HG03175 (cell line): ENCODE results near the gene DOCK3.
"Not testable (repeated sequence)": the region's sequence is repeated elsewhere in the genome, so short reads cannot be mapped to it uniquely, and the experiment has no call there.

Source experiments
- ATAC-seq: cut with Tn5 transposase; IDR thresholded peaks from one replicate; pipeline ENCODE4 v1.9.1; 2021; ENCODE audit warnings: mild to moderate bottlenecking, moderate library complexity; ENCODE audit not compliant: unreplicated experiment

The DOCK3 gene

DNA sequence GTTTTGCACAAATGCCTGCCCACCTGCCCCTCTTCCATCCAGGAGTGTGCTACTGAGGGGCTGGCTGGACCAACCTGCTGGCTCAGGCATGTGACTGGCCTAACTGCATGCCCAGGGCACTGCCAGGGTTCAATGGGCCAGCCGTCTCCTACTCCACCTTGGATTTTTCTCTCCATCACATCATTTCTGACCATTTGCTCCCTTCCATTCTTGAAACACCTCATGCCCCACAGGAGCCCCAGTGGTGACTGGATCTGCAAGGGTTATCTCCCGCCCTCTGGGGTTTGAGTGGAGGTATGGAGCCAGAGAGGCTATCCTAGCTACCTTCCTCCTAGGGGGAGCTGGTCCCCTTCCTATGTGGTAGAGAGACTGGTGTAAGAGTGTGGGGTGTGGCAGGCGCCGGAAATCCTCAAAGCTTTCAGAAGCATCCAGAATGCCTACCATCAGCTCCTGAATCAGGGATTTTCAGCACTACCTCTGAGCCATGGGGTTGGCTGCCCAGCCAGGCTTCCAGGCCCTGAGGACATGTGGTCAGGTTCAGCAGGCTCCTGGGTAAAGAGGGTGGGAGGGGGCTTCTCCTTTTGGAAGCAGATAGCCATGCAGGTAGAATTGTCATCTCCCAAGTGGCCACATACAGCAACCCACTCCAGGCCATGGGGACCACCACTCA lies 707.5 kb downstream of the DOCK3 start:
- ATAC-seq = no peak

DNA sequence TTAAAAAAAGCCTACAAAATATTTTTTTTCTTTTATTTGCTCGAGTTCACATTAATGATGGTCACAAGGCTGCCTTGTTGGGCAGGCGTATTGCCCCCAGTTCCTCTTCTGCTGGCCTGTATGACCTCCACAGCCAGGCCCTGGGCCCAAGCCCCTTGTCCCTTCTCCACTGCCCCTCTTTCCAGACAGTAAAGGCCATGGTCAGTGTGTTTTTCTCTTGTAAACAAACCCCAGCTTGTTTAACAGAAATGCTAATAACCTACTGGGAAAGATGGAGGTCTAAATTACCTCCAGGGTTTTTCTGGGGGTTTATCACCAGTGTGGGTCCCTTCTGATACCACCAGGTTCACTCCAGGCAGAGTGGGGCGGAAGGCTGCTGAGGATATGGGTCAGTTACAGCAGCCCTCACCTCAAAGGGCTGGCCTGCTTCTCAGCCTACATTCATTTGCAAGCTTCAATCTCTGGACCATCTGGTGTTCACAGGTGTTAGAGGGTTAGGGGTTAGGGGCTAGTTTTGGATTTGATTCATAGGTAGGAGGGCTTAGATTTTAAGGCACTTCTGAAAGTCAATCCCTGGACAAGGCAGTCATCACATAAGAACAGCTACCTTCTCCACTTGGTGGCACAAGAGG lies 708.3 kb downstream of the DOCK3 start:
- ATAC-seq = no peak

DNA sequence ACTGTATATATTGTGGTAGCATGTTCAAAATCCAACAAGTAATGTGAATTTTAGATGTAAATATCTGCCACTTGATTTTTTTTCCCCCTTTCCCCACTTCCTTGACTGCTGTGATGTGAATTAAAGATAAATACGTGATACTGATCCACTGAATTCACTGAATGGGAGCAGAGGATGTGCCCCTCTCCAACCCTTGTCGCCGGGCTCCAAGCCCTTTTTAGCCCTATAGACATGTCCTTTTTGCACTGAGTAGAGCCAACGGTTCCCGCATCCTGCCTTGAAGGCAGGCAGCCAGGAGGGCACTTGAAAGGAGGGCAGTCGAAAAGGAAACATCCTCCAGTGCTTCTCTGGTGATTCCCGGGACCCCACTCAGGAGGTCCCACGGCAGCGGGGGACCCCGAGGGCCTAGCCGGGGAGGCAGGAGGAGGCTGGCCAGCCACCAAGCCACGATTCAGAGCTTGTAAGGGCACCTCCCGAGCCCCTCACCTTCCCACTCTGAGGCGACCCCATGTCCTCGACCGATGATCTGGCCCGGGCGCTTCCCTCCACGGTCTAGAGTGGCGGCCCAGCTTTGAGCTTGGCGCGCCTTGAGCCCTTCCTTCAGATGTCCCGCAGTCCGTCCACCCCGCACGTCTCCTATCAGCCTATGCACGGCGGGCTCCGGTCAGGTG lies 709.5 kb downstream of the DOCK3 start:
- ATAC-seq = peak; percentile 20

DNA sequence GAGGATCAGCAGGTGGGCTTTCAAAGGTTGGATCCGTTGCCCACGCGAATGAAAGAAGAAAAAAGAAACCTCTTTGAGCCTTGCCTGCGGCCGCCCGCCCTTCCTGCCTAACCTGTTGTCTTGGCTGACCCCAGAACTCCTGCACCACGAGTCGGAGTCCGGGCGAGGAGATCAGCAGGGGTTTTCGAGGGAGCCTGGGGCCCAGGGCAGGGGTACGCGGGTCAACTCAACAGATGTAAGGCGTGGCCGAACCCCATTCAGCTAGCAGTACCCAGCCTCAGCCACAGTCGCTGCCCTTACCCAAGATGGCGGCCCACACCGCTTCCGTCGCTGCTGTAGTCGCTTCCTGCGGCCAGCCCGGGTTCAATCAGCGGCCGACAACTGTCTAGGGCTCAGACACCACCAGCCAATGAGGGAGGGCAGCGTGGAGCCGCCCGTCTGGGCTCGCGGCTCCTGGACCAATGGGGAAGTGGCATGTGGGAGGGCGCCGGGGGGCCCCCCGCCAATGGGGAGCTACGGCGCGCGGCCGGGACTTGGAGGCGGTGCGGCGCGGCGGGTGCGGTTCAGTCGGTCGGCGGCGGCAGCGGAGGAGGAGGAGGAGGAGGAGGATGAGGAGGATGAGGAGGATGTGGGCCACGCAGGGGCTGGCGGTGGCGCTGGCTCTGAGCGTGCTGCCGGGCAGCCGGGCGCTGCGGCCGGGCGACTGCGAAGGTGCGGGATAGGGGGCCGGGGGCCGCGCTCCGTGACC lies 710.2 kb downstream of the DOCK3 start, which contains the start of gene MANF:
TSS of gene MANF (plus strand) at position 566 of the 748 bp plus-strand sequence. CDS start at position 618, 52 bp downstream.
- ATAC-seq = peak; percentile 95

DNA sequence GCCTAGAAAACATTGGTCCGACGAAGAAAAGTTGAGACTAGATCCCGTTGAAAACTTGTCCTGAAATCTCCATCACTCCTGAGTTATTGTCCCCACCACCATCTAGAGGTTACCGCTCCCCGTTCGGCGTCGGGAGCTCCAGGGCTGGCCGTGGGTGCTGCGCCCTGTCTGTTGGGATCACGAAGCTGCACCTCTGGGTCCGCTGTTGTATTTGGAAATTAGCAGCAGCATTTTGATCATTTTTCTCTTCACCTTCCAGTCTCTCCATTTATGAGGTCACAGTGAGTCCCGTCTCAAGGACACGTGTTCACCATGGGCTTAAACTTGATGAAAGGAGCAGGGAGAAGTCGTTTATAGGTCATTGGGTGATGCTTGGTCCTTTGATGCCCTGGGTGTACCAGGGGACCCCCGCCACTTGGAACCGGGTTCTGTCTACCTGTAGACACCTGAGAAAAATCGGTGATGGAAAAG lies 710.9 kb downstream of the DOCK3 start:
- ATAC-seq = no peak

DNA sequence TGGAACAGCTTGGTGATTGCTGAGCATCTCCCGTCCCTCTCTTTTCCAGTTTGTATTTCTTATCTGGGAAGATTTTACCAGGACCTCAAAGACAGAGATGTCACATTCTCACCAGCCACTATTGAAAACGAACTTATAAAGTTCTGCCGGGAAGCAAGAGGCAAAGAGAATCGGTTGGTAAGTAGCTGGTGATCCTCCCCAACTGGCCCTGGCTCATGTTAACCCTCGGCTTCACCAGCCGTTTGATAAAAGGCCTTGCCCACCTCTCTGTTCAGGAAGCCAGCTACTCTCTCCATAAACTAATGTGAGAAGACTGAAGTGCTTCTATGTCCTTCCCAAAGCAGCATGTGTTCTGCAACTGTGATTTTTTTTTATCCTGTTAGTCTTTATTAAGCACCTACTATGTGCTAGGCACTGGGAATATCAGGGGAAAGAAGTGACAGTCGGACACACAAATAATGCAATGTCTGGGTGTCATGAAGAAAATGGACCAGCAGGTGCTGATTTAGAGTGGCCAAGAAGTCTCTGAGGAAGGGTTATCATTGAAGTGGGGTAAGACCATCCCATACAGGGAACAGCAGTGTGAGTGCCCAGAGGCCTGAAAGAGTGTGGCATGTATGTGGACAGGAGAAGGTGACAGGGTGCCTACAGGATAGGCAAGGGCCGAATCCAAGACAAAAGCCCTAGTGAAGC lies 711.6 kb downstream of the DOCK3 start:
- no peak for ATAC-seq

DNA sequence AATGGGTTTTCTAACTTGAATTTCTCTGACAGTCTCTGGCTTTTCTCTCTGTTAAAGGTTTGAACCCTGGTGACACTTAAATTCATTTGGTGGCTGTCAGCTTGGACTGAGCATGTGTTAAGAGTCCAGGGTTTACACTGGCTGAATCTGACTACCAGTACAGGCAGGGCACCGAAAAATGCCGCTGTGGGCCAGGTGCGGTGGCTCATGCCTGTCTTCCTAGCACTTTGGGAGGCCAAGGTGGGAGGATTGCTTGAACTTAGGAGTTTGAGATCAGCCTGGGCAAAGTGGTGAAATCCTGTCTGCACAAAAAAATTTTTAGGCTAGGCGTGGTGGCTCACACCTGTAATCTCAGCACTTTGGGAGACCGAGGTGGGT lies 712.1 kb downstream of the DOCK3 start:
- ATAC-seq = no peak

DNA sequence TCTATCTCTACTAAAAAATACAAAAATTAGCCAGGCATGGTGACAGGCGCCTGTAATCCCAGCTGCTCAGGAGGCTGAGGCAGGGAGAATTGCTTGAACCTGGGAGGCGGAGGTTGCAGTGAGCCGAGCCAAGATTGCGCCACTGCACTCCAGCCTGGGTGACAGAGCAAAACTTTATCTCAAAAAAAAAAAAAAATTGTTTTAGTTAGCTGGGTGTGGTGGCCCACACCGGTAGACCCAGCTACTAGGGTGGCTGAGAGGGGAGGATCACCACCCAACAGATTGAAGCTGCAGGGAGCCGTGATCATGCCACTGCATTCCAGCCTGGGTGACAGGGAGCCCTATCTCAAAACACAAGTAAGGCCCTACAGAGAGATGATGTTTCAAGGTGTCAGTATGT lies 712.6 kb downstream of the DOCK3 start:
- not testable (repeated sequence) for ATAC-seq

GRCh38 chr3:51388286-51389029 lies 713.7 kb downstream of the DOCK3 start:
- ATAC-seq = no peak

GRCh38 chr3:51389423-51390183 lies 714.9 kb downstream of the DOCK3 start:
- no peak for ATAC-seq

DNA sequence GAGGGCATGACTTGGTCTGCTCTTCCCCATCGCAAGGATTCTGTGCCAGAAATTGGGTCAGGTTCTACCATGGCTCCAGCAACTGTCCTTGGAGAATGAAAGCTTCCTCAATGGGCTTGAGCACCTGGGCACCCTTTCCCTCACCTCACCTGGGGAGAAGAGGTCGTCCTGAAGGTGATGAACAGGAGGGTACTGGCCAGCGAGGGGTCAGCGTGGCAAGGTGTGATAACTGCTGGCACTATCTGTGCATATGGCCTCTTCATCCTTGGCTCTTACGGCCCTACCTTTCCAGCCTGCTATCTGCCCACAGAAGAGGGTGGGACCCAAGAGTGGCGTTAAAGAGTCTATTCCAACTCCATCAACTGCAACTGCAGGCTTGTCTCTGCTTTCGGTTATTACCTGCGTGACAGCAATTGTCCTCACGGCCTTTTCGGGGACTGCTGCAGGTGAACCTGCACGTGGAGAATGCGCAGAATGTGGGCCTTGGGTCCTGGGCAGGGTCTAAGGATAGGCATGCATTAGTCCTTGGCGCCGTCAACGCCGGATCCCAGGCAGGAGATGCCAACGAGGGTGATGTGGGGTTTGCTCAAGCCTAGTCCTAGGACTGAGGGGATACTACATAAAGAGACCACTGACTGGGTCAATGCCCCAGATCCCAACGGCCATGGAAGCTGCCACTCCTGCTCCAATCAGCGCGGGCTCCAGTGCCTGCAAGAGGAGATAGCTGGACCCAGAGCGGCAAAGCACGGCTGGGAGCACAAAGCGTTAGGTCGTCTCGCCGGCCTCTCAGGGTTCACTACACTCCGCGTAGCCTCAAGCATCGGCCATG lies 715.7 kb downstream of the DOCK3 start:
- ATAC-seq = no peak

GRCh38 chr3:51391075-51391565 lies 716.4 kb downstream of the DOCK3 start, which contains the start of gene RBM15B:
RBM15B (plus strand) TSS chr3:51391285; CDS start chr3:51391400, 115 bp downstream.
- ATAC-seq = peak; percentile 94

- peak; percentile 5 for ATAC-seq
These were observed 717.0 kb downstream of the DOCK3 start for GRCh38 chr3:51391566-51392354.

- ATAC-seq = no peak
These were observed 717.8 kb downstream of the DOCK3 start for GRCh38 chr3:51392355-51393133.

DNA sequence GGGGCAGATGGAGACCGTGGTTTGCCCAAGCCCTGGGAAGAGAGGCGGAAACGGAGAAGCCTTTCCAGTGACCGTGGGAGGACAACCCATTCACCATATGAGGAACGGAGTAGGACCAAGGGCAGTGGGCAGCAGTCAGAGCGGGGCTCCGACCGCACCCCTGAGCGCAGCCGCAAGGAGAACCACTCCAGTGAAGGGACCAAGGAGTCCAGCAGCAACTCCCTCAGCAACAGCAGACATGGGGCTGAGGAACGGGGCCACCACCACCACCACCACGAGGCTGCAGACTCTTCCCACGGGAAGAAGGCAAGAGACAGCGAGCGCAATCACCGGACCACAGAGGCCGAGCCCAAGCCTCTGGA lies 718.4 kb downstream of the DOCK3 start:
- no peak for ATAC-seq

DNA sequence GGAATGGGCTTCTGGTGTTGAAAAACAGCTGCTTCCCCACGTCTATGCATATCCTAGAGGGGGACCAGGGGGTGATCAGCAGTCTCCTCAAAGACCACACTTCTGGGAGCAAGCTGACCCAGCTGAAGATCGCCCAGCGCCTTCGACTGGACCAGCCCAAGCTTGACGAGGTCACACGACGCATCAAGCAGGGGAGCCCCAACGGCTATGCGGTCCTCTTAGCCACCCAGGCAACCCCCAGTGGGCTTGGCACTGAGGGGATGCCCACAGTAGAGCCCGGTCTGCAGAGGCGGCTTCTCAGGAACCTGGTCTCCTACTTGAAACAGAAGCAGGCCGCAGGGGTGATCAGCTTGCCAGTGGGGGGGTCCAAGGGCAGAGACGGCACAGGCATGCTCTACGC lies 718.8 kb downstream of the DOCK3 start:
- ATAC-seq = no peak

DNA sequence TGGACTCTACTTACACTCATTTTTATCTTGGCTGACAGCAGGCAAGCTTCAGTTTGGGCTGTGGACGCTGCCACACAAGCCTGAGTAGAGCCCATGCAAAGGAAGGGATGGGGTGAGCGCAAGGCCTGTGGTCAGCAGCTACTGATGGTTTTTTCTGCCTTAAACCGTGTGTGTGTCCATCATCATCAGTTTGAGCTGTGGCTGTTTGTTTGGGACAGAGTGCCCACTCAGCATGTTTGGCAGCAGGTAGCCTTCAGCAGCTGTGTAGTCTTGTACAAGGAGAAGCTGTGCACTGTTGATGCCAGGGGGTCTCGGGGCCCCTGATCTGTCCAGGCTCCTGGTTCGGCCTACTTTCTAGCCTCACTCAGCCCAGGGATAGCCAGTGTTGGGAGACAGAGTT lies 719.8 kb downstream of the DOCK3 start:
- no peak for ATAC-seq
